Aorta (tissue), 5 donors: ENCODE measurements around the gene FHL2. TPM values are rescaled to one million over a fixed set of nuclear protein-coding genes. Genes with fewer than 3 reads are reported as not detected.
"Not testable (repeated sequence)": the region's sequence is repeated elsewhere in the genome, so short reads cannot be mapped to it uniquely, and the experiment has no call there.

Source experiments
- ATAC-seq: fragments of 200-7000 bp; cut with Tn5 transposase; one replicate; pipeline ENCODE4 v1.9.1; 2022; ENCODE audit warnings: moderate library complexity; ENCODE audit not compliant: low FRiP score
- DNase-seq, 2 donors: peaks; one replicate each; pipeline ENCODE4 v3.0.0-alpha.2; 2020
- H3K27ac ChIP-seq, 2 donors: one replicate each; pipeline ENCODE4 v1.5.1; 2013; ENCODE audit warnings: low read length in 2 of 2, mild to moderate bottlenecking in 2 of 2, moderate library complexity in 2 of 2, control low read depth in 1 of 2, inconsistent platforms in 1 of 2, low read depth in 1 of 2
- H3K27me3 ChIP-seq, 2 donors: one replicate each; pipeline ENCODE4 v1.6.1; 2013; ENCODE audit warnings: control low read depth in 1 of 2, low read length in 1 of 2, mild to moderate bottlenecking in 1 of 2, moderate library complexity in 1 of 2; ENCODE audit not compliant: insufficient read depth in 2 of 2, control insufficient read depth in 1 of 2
- H3K36me3 ChIP-seq, 2 donors: one replicate each; pipeline ENCODE4 v1.6.1; 2013; ENCODE audit warnings: control low read depth in 1 of 2, low read length in 1 of 2, mild to moderate bottlenecking in 1 of 2; ENCODE audit not compliant: insufficient read depth in 2 of 2, control insufficient read depth in 1 of 2
- H3K4me1 ChIP-seq, 2 donors: one replicate each; pipeline ENCODE4 v1.6.1; 2013; ENCODE audit warnings: low read length in 2 of 2, control low read depth in 1 of 2, mild to moderate bottlenecking in 1 of 2, moderate library complexity in 1 of 2; ENCODE audit not compliant: insufficient read depth in 2 of 2, control insufficient read depth in 1 of 2
- H3K4me3 ChIP-seq, 2 donors: one replicate each; pipeline ENCODE4 v1.5.1; 2013; ENCODE audit warnings: low read length in 2 of 2, control low read depth in 1 of 2, mild to moderate bottlenecking in 1 of 2
- H3K9me3 ChIP-seq: one replicate; pipeline ENCODE4 v1.6.1; 2013; ENCODE audit warnings: mild to moderate bottlenecking, low read length; ENCODE audit not compliant: control insufficient read depth
- WGBS, 2 donors: extraction: QIAGEN DNeasy Blood & Tissue Kit; methylation state at CpG; one replicate each; pipeline ENCODE4 v1.1.7; 2013; 5-methylcytosine and 5-hydroxymethylcytosine counted together
- intact Hi-C, 2 donors: fragments of 100-400 bp; cut with DNase I; formaldehyde crosslinking; loops; one replicate each; pipeline versions ENCODE4 v1.14.2 to v1.15.0; 2022
- polyA plus RNA-seq, 2 donors: library from polyadenylated mRNA; stranded (reverse); fragments of 200-250 nt; gene quantifications; one replicate each; pipeline ENCODE4 v1.2.3, GENCODE V29; 2013
- total RNA-seq, 2 donors: library from RNA; stranded (reverse); fragmentation: NEBNext Ultra II Directional; extraction: Animal tissue kit (Norgen Biotek cat#: 25700); gene quantifications; one replicate each; pipeline ENCODE4 v1.2.1, GENCODE V29; 2021
- donor health status: healthy with polysubstance abuse.
- donor health status: Bipolar disorder and iron deficiency.
- donor health status: DM: no; HTN: no; CAD: no.
- donor health status: DM: no; HTN: no; CAD: no.
- donor health status: DM: yes; HTN: yes; CAD: no.

Gene FHL2
- total and polyA plus RNA-seq, 4 donors: 60.4 to 129 (median 67.8) TPM

DNA sequence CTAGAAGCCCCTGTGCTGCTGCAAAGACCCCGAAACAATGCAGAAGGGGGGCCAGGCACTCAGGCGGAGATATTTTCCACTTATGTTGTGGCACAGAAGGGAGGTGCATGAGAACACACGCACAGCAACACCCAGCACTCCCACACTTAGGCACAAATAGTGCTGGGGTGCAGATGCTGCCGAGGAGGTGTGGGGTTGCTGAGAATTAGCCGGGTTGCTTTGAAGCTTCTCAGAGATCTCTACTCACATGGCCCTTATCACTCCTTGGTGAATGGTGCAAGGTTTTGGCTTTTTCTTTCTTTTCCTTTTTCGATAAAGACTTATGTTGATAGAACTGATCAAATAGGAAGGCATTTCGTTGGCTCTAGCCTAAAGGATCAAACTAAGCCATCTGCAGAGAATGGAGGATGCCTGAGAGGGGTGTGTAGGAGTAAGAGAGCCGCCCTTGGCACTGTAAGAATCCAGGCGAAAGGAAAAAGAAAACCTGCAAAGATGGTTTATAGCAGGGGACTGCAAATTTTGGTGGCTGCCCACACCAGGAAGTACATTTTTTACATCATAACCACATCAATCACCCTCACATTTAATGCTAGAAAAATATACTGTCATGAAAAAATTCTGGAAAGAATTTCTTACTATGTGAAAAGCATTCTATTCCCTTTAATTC is 27.9 kb upstream of the FHL2 start:
- intact Hi-C loops: no loop called here
- DNase-seq: no peak
- 67 to 69% methylated on average over 9 of the region's 9 CpGs for WGBS, 2 donors
- Histone ChIP-seq H3K9me3 (no peaks in the 10 kb centered on the region), H3K4me3 (no peak overlapping the region), H3K4me1 (no peaks in the 10 kb centered on the region), H3K27ac (no peak overlapping the region), H3K36me3 (no peaks in the 10 kb centered on the region), H3K27me3 (no peaks in the 10 kb centered on the region)
- ATAC-seq: no peak

DNA sequence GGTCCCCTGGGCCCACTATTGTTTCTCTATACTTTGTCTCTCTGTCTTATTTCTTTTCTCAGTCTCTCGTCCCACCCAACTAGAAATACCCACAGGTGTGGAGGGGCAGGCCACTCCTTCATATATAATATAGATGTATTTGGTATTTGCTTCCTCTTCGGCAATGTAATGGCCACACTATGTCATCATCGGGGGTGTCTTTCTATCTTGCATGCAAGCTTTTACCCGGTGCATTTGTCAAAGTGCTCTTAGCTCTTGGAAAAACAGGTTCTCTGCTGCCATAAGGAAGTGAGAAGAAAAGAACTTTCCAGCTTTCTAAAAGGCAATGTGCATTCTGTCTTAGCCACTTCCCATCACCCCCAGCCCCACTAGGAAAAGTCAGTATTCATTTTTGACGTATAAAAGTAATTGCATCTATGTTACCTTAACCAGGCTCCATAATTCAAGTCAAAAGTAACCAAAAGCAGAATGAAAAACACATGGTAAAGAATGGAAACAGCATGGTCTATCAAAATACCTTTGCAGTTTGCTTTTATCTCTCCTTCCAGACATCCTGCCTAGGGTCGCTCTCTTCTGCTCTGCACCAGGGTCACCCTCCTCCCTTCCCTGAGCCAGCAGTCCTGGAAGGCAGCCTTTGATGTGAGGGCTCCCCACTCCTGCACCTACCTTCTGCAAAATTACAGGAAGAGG is 27.2 kb upstream of the FHL2 start:
- Histone ChIP-seq H3K27ac (no peak overlapping the region), H3K9me3 (no peaks in the 10 kb centered on the region), H3K27me3 (no peaks in the 10 kb centered on the region), H3K4me1 (no peaks in the 10 kb centered on the region), H3K4me3 (no peak overlapping the region), H3K36me3 (no peaks in the 10 kb centered on the region)
- DNase-seq (no peak), ATAC-seq (no peak)
- intact Hi-C loops: no loop called here
- 62 to 75% methylated on average over 6 of the region's 6 CpGs for WGBS, 2 donors

DNA sequence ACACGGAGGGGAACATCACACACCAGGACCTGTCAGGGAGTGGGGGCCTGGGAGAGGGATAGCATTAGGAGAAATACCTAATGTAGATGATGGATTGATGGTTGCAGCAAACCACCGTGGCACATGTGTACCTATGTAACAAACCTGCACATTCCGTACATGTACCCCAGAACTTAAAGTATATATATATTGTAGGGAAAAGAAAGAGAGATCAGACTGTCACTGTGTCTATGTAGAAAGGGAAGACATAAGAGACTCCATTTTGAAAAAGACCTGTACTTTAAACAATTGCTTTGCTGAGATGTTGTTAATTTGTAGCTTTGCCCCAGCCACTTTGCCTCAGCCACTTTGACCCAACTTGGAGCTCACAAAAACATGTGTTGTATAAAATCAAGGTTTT is 26.0 kb upstream of the FHL2 start:
- DNase-seq, H3K27ac ChIP-seq, H3K4me3 ChIP-seq, H3K36me3 ChIP-seq, intact Hi-C loops, ATAC-seq, H3K27me3 ChIP-seq, H3K4me1 ChIP-seq, H3K9me3 ChIP-seq: not testable (repeated sequence)
- WGBS, 2 donors: 80 to 96% methylated on average over 3 of the region's 3 CpGs

DNA sequence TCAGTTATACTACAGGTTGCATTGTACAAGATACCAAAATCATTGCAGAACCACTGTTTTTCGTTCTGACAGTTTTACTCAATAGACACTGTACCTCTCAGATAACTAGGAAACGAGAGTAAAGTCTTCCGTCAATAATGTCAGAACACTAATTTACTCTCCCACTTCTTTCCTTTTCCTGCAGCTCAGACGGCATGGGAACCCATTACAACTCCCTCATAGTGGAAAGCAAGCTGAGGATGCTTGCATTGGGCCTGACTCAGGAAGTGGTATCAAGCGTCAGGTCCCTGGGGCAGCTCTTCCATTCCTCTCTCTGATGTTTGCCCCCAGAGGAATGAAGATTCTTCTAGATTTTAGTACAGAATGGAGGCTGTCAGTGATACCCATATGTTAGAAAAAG is 23.9 kb upstream of the FHL2 start:
- no peaks in the 10 kb centered on the region for H3K4me1 ChIP-seq
- ATAC-seq: no peak
- 87 to 89% methylated on average over 5 of the region's 5 CpGs for WGBS, 2 donors
- no peaks in the 10 kb centered on the region for H3K27me3 ChIP-seq
- no peak for DNase-seq
- intact Hi-C loops: no loop called here
- H3K4me3 ChIP-seq: no peak overlapping the region
- H3K27ac ChIP-seq: no peak overlapping the region
- H3K36me3 ChIP-seq: no peaks in the 10 kb centered on the region
- H3K9me3 ChIP-seq: peaks cover 3% of the 10 kb centered on the region

DNA sequence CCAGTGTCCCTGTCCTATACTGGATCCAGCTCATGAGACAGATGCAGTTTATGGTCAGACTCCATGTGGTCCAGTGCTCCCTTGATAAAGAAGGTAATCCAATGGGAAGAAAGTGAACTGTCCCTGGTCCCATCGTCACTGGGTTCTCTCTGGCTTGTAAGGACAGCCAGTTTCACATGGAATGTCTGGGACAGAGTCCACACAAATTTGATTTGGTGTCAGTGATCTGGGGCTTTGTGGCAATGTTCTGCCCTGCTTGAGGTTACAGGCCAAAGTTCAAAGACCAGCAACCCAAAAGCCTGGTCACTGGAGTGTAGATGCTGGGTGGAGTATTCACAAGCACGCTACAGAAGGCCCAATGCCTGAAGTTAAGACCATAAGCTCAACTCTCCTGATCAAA is 22.2 kb upstream of the FHL2 start:
- intact Hi-C loops: no loop called here
- Histone ChIP-seq H3K9me3 (peaks cover 3% of the 10 kb centered on the region), H3K27me3 (no peaks in the 10 kb centered on the region), H3K36me3 (no peaks in the 10 kb centered on the region), H3K27ac (no peak overlapping the region), H3K4me3 (no peak overlapping the region), H3K4me1 (no peaks in the 10 kb centered on the region)
- ATAC-seq (no peak), DNase-seq (no peak)
- 96 to 98% methylated on average over 2 of the region's 2 CpGs for WGBS, 2 donors

DNA sequence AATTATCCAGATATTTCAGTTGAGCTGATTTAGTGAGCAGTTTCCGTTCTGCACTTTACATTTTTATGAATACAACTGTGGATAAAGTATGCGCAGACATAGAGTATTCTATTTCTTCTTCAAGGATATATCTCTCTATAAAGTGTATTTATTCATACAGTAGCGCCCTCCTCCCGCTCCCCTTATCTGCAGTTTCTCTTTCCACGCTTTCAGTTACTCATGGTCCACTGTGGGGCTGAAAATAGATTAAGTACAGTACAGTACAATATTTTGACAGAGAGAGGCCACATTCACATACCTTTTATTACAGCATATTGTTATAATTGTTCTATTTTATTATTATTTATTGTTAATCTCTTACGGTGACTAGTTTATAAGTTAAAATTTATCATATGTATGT is 19.7 kb upstream of the FHL2 start:
- H3K4me3 ChIP-seq: no peak overlapping the region
- ATAC-seq (no peak), DNase-seq (no peak)
- H3K27me3 ChIP-seq: no peaks in the 10 kb centered on the region
- 94 to 98% methylated on average over 6 of the region's 6 CpGs for WGBS, 2 donors
- no peaks in the 10 kb centered on the region for H3K4me1 ChIP-seq
- H3K27ac ChIP-seq: no peak overlapping the region
- no peaks in the 10 kb centered on the region for H3K36me3 ChIP-seq
- H3K9me3 ChIP-seq: peaks cover 3% of the 10 kb centered on the region
- intact Hi-C loops: no loop called here

DNA sequence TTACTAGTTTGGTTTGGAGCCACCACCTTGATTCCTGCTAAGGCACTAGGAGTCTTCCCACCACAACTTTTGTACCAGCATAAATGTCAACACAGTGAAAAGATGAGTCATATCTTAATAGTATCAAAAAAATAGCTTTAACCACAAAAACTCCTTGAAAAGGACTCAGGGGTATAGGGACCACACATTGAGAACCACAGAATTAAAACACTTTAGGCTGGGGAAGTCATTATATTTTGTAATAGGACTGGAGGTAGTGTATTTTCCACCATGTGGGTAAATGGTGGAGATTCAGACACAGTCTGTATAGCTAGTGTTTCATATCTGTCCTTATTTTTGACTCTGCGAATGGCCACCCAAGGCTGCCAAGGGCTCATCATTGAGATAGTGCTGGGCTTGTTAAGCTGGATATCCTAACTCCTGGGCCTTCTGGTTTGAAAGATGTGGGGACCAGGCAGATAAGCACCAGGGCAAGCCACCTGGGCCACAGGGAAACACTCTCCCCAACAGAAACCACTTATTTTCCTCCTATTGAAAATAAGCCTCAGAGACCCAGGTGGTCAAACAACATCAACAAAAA is 19.1 kb upstream of the FHL2 start:
- Histone ChIP-seq H3K27me3 (no peaks in the 10 kb centered on the region), H3K36me3 (no peaks in the 10 kb centered on the region), H3K27ac (no peak overlapping the region), H3K4me3 (no peak overlapping the region), H3K9me3 (peaks cover 3% of the 10 kb centered on the region), H3K4me1 (no peaks in the 10 kb centered on the region)
- intact Hi-C loops: no loop called here
- WGBS, 2 donors: 100% methylated on average over 1 of the region's 1 CpG
- DNase-seq: no peak
- no peak for ATAC-seq

DNA sequence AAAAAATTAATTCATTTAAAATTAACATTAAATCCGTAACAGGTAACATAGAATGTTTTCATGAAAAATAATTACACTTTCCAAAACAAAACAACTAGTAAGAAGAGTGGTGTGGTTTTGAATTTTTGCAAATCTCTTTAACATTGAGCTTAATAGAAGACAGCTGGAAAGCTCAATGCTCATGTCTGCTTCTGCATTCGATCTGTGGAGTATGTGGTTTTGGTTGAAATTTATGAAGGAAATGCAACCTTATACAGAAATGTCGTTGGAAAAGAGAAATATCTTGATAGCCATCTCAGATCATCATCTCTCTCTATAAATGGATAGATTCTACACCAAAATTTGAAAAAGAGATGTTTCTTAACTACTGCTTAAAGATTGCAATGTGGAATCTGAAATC is 17.3 kb upstream of the FHL2 start:
- Histone ChIP-seq H3K9me3 (peaks cover 3% of the 10 kb centered on the region), H3K27me3 (no peaks in the 10 kb centered on the region), H3K36me3 (no peaks in the 10 kb centered on the region), H3K4me3 (no peak overlapping the region), H3K27ac (no peak overlapping the region), H3K4me1 (no peaks in the 10 kb centered on the region)
- DNase-seq (no peak), ATAC-seq (no peak)
- intact Hi-C loops: no loop called here
- 85 to 88% methylated on average over 3 of the region's 3 CpGs for WGBS, 2 donors

DNA sequence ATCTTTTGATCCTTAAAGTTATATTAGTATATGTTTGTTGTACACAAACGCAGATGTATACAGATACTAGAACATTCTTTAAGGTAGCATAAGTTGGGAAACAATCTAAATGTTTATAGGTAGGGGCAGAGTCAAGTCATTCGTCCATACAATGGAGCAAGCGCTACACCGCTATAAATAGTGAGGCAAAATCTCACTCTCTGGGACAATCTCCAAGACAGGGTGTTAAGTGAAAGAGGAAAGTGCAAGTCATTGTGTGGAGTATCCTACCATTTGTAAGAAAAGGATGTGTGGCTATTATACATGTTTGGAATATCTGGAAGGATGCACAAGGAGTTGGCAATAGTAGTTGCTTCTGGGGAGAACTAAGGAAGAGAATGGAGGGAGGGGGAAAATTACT is 16.2 kb upstream of the FHL2 start:
- DNase-seq (no peak), ATAC-seq (no peak)
- intact Hi-C loops: no loop called here
- no peaks in the 10 kb centered on the region for H3K27me3 ChIP-seq
- no peak overlapping the region for H3K27ac ChIP-seq
- WGBS, 2 donors: 64 to 76% methylated on average over 4 of the region's 4 CpGs
- H3K36me3 ChIP-seq: no peaks in the 10 kb centered on the region
- no peak overlapping the region for H3K4me3 ChIP-seq
- H3K9me3 ChIP-seq: peaks cover under 1% of the 10 kb centered on the region
- H3K4me1 ChIP-seq: peaks cover 0 to 4% of the 10 kb centered on the region in 2 donors
